ENCODE results near the gene ZNF343.
A peak's percentile ranks its signal among the peaks of the same experiment; 100 is the strongest.

GRCh38 chr20:2451939-2452732 lies 56.6 kb downstream of the ZNF343 start:
- TF ChIP-seq POLR2AphosphoS5 (IDR thresholded peaks at IDR 0.05; ENCODE audit: low read depth, low read length) (no peak), CTCF (IDR thresholded peaks at IDR 0.05; ENCODE audit: control extremely low read depth in 1 of 3, insufficient read depth in 1 of 3, low read depth in 1 of 3, low read length in 3 of 3) (peak; percentile 73 to 94 (median 93)), EP300 (IDR thresholded peaks at IDR 0.05; ENCODE audit: borderline replicate concordance in 1 of 2, low read depth in 2 of 2, low read length in 2 of 2) (no peak), BRCA1 (IDR thresholded peaks at IDR 0.05; ENCODE audit: low read depth, low read length) (no peak), POLR2A (IDR thresholded peaks at IDR 0.05; ENCODE audit: control extremely low read depth in 1 of 2, low read depth in 2 of 2, low read length in 2 of 2) (no peak), CHD2 (IDR thresholded peaks at IDR 0.05; ENCODE audit: low read length) (no peak), TAF1 (IDR thresholded peaks at IDR 0.05; ENCODE audit: low read depth, low read length) (no peak)

Measured in H1 (cell line).